Measurements from ENCODE around the gene SEC61B. TPM values are rescaled to one million over a fixed set of nuclear protein-coding genes. Genes with fewer than 3 reads are reported as not detected.
"Not testable (repeated sequence)": the region's sequence is repeated elsewhere in the genome, so short reads cannot be mapped to it uniquely, and the experiment has no call there.

Gene SEC61B
- total RNA-seq, 1 donor from 2014 or later = 146 TPM

DNA sequence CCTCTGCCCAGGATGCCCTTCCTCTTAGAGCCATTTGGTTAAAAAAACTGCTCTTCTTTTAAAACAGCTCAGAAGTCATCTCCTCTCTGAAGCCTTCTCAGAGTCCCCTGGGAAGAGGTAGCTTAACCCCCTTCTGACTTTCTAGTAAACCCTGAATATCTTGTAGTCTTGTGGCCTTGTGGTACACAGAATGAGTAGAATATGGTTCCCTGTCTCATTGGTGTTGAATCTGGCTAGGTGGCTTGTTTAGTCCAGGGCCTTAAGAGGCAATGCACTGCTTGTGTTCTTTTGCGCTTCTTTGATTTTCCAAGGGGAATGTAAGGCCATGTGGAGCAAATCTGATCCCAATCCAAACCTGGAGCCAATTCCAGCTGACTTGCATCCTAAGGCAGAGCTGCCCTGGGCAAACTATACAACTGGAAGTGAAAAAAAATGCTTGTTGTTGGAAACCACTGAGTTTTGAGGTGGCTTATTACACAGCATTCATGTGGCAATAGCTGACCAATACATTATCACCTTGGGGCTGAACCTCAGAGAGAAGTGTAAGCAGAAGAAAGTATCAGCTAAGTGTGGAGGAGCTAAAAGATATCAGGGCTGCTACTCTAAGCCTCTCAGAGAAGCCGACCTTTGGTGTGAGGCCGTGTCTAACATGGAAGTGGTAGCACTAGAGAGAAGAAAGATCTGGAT lies 31.3 kb upstream of the SEC61B start:
- DNase-seq (ENCODE audit: low spot score) = no peak

DNA sequence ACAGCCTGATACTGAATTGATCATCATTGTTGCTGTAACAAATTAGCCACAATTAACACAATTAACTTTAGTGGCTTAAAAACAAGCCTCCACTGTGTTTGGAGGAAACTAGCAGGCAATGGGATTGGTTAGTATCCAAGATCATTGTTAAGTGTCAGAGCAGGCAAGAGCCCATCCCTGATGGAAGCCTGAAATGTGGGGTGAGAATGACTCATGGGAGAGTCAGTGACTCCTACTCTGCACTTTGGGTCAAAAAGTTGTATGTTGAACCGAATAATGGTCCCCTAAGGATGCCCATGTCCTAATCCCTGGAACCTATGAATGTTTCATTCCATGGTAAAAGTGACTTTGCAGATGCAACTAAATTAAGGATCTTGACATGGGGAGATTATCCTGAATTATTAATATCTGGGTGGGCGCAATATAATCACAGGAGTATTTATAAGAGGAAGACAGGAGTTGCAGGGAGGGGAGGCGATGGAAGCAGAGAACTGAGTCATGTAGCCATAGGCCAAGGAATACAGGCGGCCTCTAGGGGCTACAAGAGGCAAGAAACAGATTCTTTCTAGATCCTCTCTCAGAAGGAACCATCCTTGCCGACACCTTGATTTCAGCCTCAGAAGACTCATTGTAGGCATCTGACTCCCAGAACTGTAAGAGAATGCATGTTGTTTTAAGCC lies 29.2 kb upstream of the SEC61B start:
- DNase-seq (ENCODE audit: low spot score) = no peak

DNA sequence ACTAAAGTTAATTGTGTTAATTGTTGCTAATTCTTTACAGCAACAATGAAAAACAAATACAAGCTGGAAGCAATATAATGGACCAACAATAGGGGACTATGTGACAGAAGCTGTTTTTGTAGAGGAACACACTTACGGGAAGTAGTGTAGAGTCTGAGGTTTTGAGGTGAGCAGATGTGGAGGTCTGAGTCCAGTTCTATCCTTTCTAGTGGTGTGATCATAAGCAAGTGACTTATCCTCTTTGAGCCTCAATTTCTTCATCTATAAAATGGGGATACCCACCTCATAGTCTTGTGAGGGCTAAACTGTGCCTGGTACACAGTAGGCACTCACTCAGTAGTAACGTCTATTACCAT lies 28.6 kb upstream of the SEC61B start:
- DNase-seq (ENCODE audit: low spot score) = no peak

- not testable (repeated sequence) for DNase-seq (ENCODE audit: low spot score)
These were observed 25.6 kb upstream of the SEC61B start for GRCh38 chr9:99196484-99196883.

GRCh38 chr9:99197124-99197630 lies 24.9 kb upstream of the SEC61B start:
- no peak for DNase-seq (ENCODE audit: low spot score)

DNA sequence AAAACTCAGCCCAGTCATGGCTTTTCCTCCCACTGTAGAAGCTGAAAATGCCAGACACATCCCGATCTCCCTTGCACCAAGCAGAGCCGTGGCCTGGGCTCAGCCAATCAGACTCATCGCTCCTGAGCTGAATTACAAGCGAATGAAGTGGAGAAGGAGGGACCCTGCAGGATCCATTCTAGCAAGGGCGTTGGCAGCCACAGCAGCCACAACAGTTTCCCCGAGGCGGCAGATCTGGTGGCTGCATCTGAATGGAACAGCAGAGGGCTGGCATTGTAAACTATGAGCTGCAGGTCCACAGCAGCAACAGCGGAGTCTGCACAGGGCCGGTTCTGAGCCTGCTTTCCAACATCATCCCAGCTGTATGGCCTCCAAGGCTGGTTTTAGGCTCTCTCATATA lies 24.1 kb upstream of the SEC61B start:
- DNase-seq (ENCODE audit: low spot score) = no peak

GRCh38 chr9:99199938-99200539 lies 22.0 kb upstream of the SEC61B start:
- DNase-seq (ENCODE audit: low spot score) = no peak

GRCh38 chr9:99201603-99202002 lies 20.5 kb upstream of the SEC61B start:
- DNase-seq (ENCODE audit: low spot score) = no peak

DNA sequence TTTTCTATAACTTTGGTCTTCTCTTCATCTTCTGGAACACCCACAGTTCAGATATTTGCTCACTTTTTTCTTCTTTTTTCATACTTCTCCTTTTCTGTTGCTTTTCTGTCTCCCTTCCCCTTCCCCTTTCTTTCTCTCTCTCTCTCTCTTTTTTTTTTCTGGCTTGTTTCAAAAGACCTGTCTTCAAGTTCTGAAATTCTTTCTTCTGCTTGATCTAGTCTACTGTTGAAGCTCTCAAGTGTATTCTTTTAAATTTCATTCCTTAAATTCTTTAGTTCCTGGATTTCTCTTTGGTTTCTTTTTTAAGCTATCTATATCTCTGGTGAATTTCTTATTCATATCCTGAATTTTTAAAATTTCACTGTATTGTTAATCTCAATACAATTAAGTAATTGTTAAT lies 11.5 kb upstream of the SEC61B start:
- DNase-seq (ENCODE audit: low spot score) = no peak

DNA sequence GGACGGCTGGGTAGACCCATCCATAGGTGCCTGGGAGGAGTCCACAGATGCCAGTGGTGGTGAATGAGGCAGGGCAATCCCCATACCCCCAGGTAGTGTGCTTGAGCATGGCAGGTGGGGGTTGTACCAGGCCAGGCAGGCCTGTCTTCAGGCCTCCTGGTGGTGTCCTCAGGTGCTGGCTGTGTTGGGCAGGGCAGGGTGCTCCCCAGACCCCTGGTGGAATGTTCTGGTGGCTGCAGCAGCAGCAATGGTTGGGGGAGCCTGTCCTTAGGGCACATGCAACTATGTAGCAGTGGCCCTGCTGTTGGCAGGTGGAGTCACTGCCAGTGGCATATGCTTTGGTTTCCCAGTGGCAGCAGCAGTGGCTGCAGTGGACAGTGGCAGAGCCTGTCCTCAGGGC lies 10.3 kb upstream of the SEC61B start:
- no peak for DNase-seq (ENCODE audit: low spot score)

DNA sequence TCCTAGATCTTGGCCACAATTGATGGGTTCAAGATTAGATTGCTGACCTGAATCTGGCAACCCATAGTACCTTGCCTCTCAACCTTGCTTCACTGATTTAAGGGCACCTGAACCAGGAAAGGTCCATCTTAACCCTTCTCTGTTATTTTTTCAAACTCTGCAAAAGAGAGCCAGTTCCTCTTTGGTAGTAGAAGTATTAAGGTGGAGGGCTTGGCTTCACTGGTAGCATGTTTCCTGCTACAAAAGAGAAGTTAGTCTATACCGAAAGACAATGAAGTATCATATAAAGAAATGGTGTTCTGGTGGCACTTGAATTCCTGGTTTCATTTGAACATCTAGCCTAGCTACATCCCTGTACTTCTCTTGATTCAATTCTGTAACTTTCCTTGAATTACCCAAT lies 8.9 kb upstream of the SEC61B start:
- no peak for DNase-seq (ENCODE audit: low spot score)

- DNase-seq (ENCODE audit: low spot score) = no peak
These were observed 6.0 kb upstream of the SEC61B start for GRCh38 chr9:99216073-99216472.

- no peak for DNase-seq (ENCODE audit: low spot score)
These were observed 2.1 kb upstream of the SEC61B start for GRCh38 chr9:99220011-99220410.

DNA sequence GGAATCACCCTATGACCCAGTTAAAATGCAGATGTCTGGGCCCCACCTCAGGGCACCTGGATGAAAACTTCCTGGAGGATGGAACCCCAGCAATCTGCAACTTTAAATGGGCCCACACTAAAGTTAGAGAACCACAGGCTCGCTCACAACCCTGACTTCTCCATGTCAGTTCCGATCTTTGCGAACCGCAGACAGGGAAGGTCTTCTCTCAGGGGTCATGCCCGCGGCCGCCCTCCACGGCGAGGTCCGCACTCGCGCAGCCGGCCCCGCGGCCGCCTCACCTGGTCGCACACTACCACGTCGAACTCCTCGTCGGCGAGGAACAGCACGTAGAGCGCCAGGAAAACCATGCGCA lies 839 bp upstream of the SEC61B start:
- no peak for DNase-seq (ENCODE audit: low spot score)

DNA sequence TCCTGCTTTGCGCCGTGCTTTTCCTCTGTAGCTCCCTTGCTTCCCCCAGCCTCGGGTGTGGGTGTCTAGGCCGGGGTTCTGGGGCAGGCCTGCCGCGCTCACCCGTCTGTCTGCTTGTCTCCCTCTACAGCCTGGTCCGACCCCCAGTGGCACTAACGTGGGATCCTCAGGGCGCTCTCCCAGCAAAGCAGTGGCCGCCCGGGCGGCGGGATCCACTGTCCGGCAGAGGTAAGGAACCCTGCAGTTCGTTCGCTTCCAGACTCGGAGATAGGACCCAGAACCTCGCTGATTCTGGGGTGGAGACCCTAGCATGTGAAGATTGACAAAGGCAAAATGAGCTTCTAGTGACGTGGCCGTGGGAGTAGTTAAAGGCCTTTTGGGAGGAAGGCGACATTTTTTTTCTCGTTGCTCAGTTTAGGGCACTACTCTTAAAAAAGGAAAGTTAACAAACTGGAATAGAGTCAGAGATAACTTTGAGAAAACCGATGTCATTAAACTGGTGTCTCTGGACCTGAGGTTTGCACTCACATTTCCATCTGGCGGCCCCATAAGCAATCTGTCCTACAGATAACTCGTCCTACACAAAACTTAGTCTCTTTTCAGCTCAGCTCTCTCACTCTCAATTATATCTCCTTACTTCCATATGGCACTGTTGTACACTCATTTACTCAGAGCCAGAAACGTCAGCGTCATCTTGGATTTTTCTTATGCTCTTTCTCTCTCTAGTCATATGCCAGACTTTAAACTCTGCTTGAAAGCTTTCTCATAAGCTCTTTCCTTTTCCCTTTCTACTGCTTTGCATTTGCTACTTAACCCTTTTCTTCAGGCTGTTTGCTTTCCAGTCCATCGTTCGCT lies 561 bp downstream of the SEC61B start:
- no peak for DNase-seq (ENCODE audit: low spot score)

DNA sequence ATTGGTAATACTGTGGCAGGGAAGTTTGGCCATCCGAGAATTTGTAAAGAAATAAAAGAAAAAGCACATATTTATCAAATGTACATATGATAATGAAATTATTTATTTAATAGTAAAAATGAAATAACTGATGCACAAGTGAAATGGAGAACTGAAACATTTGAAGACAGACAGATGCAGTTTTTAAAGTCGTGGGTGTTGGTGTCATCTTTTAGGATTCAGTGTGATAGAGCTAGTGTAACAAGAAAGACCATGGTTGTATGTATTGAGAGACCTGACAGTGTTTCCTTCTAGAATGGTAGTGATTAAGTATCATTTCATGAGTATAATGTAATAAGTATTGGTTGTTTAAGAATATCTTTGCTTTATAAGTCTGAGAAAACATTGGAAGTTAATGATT lies 2.4 kb downstream of the SEC61B start:
- no peak for DNase-seq (ENCODE audit: low spot score)

DNA sequence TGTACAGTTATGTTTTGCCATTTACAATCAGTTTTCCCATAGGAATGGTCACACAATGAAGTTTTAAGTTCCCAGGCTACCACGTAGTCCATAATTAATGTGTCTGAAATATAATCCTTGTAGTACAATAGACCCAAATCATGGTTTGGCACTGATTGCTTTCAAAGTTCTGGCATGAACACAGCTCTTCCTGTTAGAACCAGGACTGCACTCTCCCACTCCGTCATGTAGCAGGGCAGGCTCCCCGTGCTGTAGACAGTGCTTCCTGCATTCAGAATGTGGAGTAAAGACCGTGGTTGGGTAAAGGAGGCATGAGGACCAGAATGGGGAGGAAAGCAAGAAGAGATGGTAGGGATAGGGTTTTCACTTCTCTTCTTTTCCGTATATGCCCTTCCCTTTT lies 4.0 kb downstream of the SEC61B start:
- DNase-seq (ENCODE audit: low spot score) = no peak

DNA sequence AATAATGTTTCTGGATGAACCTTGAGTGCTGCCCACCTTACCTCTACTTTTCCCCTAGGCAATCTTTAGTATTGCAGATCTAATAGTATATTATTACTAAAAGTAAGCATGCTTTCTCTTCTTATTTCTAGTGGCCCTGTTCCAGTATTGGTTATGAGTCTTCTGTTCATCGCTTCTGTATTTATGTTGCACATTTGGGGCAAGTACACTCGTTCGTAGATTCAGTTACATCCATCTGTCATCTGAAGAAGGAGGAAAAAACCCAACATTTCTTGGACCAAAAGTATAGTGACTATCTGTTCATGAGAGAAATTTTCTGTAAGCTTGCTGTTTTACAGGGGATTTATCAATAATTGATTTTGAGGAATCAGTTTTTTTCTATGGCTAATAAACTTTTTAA lies 8.1 kb downstream of the SEC61B start:
- DNase-seq (ENCODE audit: low spot score) = no peak

GRCh38 chr9:99231711-99232110 lies 9.6 kb downstream of the SEC61B start:
- no peak for DNase-seq (ENCODE audit: low spot score)

DNA sequence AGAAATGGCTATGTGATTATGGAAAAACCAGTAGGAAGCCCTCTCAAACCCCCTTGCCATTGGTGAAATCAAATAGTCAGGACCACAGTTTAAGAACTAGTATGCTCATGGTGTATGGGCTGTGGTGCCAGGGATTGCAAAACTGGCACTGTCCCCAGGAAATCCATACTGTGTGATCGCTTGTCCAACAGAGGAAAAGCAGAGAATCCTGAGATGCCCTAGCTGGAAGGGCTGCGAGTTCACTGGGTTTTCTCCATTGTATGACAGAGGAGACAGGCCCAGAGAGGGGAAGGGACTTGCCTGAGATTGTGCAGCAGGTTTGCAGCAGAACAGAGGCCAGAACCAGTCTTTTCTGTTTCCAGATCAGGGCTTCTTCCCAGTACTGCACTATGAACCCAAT lies 12.5 kb downstream of the SEC61B start:
- no peak for DNase-seq (ENCODE audit: low spot score)

- no peak for DNase-seq (ENCODE audit: low spot score)
These were observed 13.0 kb downstream of the SEC61B start for GRCh38 chr9:99235069-99235468.

All from mesenteric fat pad (tissue), 1 donor.